HT-29 (cell line): ENCODE measurements around the gene KCNS3. TPM values are rescaled to one million over a fixed set of nuclear protein-coding genes. Genes with fewer than 3 reads are reported as not detected.

ENCODE experiments used
- DNase-seq: peaks from one replicate; pipeline ENCODE4 v3.0.0-alpha.2; 2015; ENCODE audit warnings: low spot score
- total RNA-seq: library from RNA; depleted of rRNA; stranded (reverse); fragments of >200 nt; shearing (Covaris generic); gene quantifications from 2 replicates; pipeline ENCODE4 v1.2.3, GENCODE V29; 2014; rRNA removed

Gene KCNS3
- 0.05 TPM in 1 of 2 replicates, not detected in the other for total RNA-seq

GRCh38 chr2:17878281-17879136 lies at the start of gene KCNS3:
Gene KCNS3 (plus strand): TSS chr2:17878667. CDS start chr2:17931009, 52,342 bp downstream.
- no peak for DNase-seq

DNA sequence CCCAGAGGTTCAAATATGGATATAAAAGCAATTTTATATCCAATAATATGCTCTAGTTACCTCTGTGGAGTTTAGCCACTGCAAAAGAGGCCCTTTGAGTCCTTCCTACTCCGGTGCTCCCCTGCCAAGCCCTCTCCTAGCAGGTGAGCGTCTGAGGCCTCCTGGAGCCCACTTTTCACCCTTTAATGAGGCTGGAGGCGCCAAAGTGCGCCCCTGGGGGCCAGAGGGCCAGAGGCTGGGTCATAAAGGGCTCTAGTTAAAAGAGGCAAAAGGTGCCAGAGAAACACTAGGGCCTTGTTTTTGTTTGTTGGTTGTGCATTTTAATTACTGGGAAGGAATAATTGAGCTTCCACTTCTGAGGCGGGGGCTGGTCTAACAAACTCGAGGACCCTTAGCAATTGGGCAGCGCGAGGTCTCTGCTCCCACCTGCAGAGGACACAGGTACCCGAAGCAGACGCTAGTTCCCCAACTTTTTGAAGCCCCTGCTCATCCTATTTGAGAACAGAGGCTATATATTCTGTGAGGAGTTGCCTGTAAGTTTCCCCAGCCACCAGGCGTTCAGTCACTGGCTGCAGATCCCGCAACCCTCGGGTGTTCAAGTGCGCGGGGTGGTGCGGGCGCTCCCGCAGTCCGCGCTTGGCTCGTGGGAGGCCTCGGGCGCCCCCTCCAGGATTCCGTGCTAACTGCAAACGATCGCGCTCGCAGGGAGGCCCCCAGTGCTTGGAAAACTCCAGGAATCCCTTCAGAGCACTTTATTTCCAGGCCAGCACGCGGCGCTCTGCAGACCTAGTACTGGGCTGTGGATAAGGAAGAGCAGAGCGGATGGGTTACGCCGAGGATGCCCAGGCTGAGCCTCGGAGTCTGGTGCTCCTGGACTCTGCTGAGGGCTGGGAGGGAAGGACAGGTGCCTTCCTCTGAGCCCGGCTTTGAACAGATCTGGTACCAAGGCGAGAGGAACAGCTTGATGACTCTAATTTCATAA lies 48.1 kb upstream of the KCNS3 start:
- peak; percentile 76 for DNase-seq

GRCh38 chr2:17835516-17835915 lies 43.0 kb upstream of the KCNS3 start:
- no peak for DNase-seq

DNA sequence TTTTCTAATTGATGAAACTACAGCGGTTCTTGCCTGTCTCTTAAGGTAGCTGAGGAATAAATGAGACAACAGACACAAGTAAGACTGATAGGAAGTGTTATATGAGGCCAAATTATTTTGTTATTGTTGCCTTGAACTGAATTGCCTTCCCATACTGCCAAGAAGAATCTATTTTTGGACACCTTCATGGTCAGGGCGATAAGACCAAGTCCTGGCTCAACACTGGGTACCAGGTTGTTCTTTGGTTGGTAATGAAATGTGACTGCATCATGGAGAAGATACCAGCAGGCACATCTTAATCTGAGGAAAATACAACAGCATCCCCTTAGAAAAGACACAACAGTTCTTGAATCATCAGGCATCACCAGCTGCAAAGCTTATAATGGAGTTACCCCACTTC lies 38.5 kb upstream of the KCNS3 start:
- no peak for DNase-seq

GRCh38 chr2:17843457-17843856 lies 35.0 kb upstream of the KCNS3 start:
- DNase-seq = no peak

GRCh38 chr2:17845806-17846205 lies 32.7 kb upstream of the KCNS3 start:
- DNase-seq = no peak

DNA sequence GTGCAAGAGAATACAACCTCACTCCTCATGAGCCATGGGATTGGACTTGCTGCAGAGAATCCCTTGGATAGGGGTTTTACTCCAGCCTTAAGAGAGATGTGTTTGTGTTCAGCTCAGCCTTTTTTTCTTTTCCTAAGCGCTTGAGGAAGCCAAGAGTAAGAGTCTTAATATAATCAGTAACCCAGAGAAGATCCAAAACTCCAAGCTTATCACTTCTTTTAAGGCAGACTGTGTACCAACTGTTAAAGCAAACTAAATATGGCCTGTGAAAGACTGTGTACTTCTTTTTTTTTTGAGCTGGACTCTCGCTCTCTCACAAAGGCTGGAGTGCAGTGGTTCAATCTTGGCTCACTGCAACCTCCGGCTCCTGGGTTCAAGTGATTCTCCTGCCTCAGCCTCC lies 31.8 kb upstream of the KCNS3 start:
- DNase-seq = no peak

DNA sequence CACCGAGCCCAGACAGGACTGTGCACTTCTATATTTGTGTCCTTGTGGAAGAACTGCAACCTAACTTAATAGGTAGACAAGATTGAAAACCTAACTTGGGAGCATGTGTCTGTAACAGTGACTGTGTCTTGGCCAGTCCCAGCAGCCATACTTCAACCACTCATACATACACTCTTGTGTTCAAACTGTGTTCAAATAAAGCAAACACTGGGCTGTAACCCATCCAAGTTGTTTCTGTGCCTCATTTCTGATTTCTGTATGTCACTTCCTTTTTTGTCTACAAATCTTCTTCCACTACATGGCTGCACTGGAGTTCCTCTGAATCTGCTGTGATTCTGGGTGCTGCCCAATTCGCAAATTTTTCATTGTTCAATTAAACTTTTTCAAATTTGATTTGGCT lies 31.2 kb upstream of the KCNS3 start:
- DNase-seq = no peak

GRCh38 chr2:17849275-17849674 lies 29.2 kb upstream of the KCNS3 start:
- DNase-seq = no peak

- no peak for DNase-seq
These were observed 28.3 kb upstream of the KCNS3 start for GRCh38 chr2:17850151-17850550.

DNA sequence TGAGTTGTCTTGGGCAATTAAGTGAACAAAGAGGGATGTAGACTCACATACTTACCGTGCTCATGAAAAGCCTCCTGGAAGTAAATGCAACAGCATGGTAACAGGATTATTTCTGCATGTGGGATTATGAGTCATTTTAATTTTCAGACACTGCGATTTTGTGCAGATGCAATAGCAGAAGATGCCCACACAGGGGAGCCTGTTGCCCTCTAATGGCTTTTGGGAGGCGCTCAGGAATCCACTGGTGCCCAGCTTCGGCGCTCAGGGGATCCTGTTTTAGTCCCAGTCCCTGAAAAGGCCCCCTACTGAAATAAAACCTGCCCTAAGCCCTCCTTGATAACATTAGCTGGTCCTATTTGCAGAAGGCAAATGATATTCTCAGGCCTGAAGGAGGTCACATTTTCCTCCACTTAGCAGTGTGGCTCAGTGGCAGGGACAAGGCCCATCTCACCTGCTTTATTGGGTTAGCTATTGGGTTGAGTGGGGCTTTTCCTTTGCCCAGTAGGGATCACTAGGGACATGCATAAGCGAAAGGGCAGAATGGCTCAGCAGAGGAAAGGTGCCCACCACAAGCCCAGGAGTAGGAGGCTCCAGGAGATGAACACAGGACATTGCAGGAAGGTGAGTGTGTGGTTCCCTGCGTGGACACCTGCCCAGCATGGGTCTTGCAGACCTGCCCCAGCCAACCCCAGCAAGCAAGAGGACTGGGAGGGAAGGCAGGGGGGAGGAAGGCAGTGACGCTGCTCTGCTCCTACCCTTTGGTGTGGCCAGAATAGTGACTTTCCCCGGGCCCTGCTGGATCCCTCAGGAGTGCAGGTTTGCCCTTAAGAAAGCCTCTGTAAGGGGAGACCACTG lies 26.5 kb upstream of the KCNS3 start:
- DNase-seq = peak; percentile 69

DNA sequence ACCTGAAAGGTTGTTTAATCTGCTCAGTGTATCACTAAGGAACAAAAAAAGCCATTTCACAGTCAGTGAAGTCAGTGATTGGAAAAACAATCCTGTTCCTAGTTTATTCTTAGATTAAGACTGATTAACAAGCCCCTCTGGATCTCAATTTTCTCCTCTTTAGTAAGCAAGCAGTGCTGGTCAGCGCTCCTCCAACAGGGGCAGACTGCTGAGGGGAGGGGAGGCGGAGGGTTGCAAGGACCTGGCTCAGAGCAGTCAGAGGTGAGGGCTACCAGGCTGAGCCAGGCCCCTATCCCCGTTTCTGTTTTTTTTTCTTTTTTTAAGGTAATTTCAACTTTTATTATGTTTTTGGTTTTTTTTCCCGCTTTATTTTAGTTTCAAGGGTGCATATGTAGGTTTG lies 24.7 kb upstream of the KCNS3 start:
- DNase-seq = no peak

- DNase-seq = no peak
These were observed 21.4 kb upstream of the KCNS3 start for GRCh38 chr2:17857021-17857420.

DNA sequence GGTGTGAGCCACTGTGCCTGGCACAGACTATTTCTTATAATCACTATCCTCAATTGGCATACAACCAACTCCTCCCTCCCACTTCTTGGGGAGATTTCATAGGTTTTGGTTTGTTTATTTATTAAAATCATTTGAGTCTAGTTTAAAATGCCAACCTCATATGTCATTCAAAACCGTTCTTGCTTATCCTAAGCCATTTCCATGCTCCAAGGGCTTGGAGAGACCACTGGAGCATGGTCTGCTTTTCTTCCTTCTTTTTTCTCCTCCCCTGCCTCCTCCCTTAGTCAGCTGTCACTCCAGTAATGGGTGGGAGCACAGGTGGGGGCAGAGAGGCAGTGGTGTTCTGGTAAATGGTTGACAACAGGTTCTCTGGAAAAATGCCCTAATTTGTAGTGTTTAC lies 20.4 kb upstream of the KCNS3 start:
- no peak for DNase-seq

GRCh38 chr2:17863539-17863938 lies 14.9 kb upstream of the KCNS3 start:
- DNase-seq = no peak

GRCh38 chr2:17864676-17865075 lies 13.8 kb upstream of the KCNS3 start:
- no peak for DNase-seq

DNA sequence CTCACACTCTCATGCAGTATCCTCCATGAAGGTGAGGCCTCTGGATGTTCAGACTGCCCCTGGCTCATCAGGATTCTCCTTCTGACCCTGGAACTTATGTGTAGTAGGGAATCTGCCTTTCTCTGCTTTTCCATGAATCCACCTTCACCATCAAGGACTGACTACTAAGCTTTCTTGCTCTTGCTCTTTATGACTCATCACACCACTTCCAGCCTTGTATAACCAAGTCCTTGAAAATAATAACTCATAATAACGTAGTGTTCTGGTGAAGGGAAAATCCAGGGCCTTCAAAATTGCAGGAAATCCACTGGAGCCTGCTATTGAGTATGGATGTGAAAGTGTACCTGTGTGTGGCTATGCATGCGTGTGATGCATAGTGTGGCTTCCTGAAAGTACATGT lies 11.3 kb upstream of the KCNS3 start:
- no peak for DNase-seq

GRCh38 chr2:17869128-17869527 lies 9.3 kb upstream of the KCNS3 start:
- peak; percentile 11 for DNase-seq

DNA sequence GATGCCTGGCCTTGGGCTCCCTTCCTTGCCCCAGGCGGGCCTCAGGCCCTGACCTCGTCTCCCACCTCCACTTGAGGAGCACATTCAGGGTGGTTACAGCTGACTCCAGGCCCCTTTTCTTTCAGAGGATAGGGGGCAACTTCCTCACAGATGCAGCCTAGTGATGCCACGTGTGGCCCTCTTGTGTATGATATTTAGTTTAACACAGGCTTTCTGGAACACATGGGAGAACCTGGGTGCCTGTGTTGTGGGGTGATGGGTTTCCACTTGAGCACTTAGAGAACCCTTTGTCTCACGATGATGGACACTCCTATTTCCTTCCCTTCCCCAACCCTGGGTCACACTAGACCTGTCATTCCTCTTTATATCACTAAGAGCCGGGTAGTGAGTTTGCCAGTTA lies 6.8 kb upstream of the KCNS3 start:
- no peak for DNase-seq

DNA sequence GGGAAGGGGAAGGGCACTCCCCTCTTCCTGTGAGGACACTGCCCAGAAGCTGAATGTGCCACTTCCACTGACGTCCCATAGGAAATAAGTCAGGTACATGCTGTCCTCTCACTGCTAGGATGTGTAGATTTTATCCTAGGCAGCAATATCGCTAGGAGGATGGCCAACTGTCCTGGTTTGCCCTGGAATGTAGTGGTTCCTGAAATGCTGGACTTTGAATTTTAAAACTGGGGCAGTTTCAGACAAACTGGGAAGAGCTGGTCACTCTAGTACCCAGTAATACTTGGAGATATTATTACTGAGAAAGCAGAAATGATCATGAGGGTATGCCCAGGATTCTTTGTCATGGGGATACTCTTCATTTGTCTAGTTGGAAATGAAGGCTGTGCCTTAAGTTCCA lies 5.4 kb upstream of the KCNS3 start:
- no peak for DNase-seq

- no peak for DNase-seq
These were observed 1.9 kb upstream of the KCNS3 start for GRCh38 chr2:17876590-17876989.
